HG03571 (cell line): ENCODE results near the gene SPTAN1.
"Not testable (repeated sequence)": the region's sequence is repeated elsewhere in the genome, so short reads cannot be mapped to it uniquely, and the experiment has no call there.

Source experiments
- ATAC-seq: cut with Tn5 transposase; IDR thresholded peaks from one replicate; pipeline ENCODE4 v1.9.1; 2021; ENCODE audit not compliant: unreplicated experiment

SPTAN1 gene

DNA sequence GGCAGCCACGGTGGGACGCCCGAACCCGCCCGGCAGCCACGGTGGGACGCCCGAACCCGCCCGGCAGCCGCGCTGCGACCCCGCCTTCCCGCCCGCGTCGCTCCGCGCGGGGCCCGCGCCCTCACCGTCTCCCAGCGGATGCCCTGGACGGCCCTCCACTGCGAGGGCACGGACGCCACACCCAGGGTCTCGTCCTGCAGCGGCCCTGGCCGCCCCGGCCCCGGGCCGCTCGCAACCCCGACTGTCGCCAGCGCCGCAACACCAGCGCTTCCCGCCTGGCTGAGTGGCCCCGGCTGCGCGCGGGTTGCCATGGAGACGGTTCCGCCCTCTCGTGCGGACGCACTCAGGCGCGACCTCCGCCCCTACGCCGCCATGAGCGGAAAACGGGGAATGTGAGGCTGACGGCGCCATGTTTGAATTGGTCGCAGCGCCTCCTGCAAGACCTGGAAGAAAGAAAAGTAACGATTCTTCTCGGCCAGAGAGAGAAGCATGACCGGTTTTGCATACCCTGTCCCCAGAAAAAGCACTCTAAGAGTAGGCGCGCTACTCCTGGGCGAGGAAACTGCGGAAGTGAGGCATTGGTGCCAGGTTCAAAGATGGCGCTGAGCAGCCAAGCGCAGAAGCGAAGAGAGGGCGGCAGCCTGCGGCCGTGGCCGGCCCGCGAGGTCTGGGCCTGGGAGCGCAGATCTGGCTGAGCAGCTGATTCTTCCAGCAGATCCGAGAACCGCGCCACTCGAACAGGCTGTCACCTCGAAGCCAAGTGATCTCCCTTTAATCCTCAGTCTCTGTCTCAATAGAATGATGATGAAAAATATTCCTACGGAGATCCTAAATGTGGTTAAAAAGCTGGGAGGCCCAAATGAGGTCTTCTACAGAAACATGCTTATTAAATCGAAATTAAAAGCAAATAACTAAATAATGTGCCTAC, 104.3 kb downstream of the SPTAN1 start, which contains the start of gene DYNC2I2:
DYNC2I2 (minus strand) TSS at position 432 of the 928 bp plus-strand sequence; CDS start at position 311, 121 bp downstream.
- ATAC-seq: peak; percentile 56

GRCh38 chr9:128657344-128657704, 104.9 kb downstream of the SPTAN1 start:
- ATAC-seq: no peak

- ATAC-seq: no peak
These were observed 105.4 kb downstream of the SPTAN1 start for GRCh38 chr9:128657796-128658195.

- ATAC-seq: not testable (repeated sequence)
These were observed 114.1 kb downstream of the SPTAN1 start for GRCh38 chr9:128666481-128666941.

- ATAC-seq: no peak
These were observed 117.4 kb downstream of the SPTAN1 start for GRCh38 chr9:128669786-128670185.

- ATAC-seq: no peak
These were observed 123.0 kb downstream of the SPTAN1 start for GRCh38 chr9:128675382-128675781.

DNA sequence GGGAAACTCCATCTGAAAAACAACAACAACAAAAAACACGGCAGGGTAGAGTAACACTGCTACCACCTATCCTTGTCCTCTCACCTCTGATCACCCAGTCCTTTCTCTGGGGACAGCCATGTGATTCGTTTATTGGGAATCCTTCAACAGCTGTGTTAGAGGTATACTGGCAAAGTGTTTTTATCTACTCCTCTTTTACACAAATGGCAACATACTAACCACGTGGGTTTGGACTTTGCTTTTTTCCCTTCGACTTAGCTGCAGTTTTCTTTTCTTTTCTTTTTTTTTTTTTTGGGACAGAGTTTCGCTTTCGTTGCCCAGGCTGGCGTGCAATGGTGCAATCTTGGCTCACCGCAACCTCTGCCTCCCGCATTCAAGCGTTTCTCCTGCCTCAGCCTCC, 125.4 kb downstream of the SPTAN1 start:
- ATAC-seq: no peak
